GM12873 (cell line): Measurements from ENCODE around the gene TNS3.

Experiments used
- CTCF ChIP-seq: IDR thresholded peaks from 2 replicates; pipeline ENCODE4 v1.5.1; 2012; ENCODE audit warnings: low read depth, mild to moderate bottlenecking, moderate library complexity, low read length, control low read depth; ENCODE audit not compliant: insufficient read depth; ENCODE audit errors: missing control alignments

The TNS3 gene

GRCh38 chr7:47227762-47228177, 354.1 kb downstream of the TNS3 start:
- no peak for TF ChIP-seq CTCF

DNA sequence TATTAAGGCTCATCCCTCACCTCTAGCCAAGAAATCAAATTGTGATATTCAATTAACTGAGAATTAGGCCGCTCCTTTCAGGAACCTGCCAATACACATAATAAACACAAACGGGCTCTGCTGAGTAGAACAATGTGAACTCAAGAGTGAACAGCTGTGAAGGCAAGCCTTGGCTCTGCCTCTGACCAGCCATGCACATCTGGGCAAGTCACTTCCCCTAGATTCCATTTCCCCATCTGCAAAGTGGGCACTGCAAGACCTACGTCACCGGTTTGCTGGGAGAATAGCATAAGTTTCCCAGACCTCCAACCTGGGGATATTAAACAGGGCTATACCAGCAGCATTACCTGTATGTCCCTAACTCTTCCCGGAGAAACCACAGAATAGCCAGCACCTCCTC, 355.2 kb downstream of the TNS3 start:
- no peak for TF ChIP-seq CTCF

DNA sequence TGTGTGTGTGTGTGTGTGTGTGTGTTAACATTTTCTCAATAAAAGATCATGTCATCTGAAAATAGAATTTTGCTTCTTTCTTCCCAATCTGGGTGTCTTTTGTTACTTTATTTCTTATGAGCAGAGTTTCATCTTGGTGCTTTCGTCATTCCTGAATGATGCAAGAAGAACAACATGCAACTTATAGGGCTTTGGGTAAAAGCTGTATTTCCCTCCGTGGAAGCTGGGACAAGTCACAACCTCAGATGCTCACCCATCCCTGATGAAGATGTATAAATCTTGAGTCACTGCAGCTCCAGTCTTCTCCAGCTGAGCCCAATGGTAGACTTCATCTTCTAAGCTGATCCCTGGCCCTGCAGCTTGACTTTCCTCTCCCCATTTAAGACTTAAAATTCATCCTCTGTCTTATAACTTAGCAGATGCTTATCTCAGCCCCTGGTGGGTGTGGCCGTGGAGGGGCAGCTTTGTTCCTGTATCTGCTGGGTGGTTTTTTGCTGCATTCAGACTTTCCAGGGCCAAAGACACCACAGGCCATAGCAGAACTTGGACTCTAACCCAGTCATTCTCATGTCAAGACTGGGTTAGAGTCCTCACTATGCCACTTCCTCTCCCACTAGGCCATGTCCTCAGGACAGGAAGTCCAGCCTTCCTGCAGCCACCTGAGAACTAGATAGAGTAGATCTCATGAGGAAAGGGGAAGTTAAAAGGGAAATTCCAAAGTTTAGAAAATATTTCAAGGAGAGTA, 356.4 kb downstream of the TNS3 start:
- no peak for TF ChIP-seq CTCF
